Neural cell (in vitro differentiated cells): ENCODE results near the gene FAM13B. TPM values are rescaled to one million over a fixed set of nuclear protein-coding genes. Genes with fewer than 3 reads are reported as not detected.

Source experiments
- H2AFZ ChIP-seq: fragments of 200-600, 300-800 bp; sonication (generic), shearing (Covaris generic); 2 replicates; pipeline ENCODE4 v1.6.0; 2014; ENCODE audit warnings: low read depth, mild to moderate bottlenecking, antibody characterized with exemption, low read length, moderate library complexity
- H3F3A ChIP-seq: fragments of 200-600 bp; shearing (Covaris generic); 2 replicates; pipeline ENCODE4 v1.6.1; 2016; ENCODE audit warnings: mild to moderate bottlenecking, moderate library complexity, mixed read lengths, antibody characterized with exemption, low read length; ENCODE audit not compliant: insufficient read depth, poor library complexity, severe bottlenecking
- H3K27ac ChIP-seq: fragments of 200-600, 300-800 bp; sonication (generic), shearing (Covaris generic); 2 replicates; pipeline ENCODE4 v1.5.1; 2014; ENCODE audit warnings: mild to moderate bottlenecking, low read length, moderate library complexity
- H3K27me3 ChIP-seq: fragments of 300-800, 200-600 bp; sonication (generic), shearing (Covaris generic); 2 replicates; pipeline ENCODE4 v1.6.0; 2014; ENCODE audit warnings: mild to moderate bottlenecking, low read depth, low read length, moderate library complexity; ENCODE audit not compliant: insufficient read depth
- H3K36me3 ChIP-seq: fragments of 300-800, 200-600 bp; sonication (generic), shearing (Covaris generic); 2 replicates; pipeline ENCODE4 v1.5.1; 2014; ENCODE audit warnings: mild to moderate bottlenecking, antibody characterized with exemption, low read length, moderate library complexity; ENCODE audit not compliant: insufficient read depth
- H3K4me2 ChIP-seq: fragments of 300-800, 200-600 bp; sonication (generic), shearing (Covaris generic); 2 replicates; pipeline ENCODE4 v1.6.0; 2014; ENCODE audit warnings: mild to moderate bottlenecking, low read length
- H3K4me3 ChIP-seq: fragments of 300-800, 200-600 bp; sonication (generic), shearing (Covaris generic); 2 replicates; pipeline ENCODE4 v1.5.1; 2014; ENCODE audit warnings: mild to moderate bottlenecking, low read length, moderate library complexity
- H3K79me2 ChIP-seq: fragments of 200-600 bp; shearing (Covaris generic); replicated peaks from 2 replicates; pipeline ENCODE4 v1.6.0; 2014; ENCODE audit warnings: mild to moderate bottlenecking, low read length, moderate library complexity; ENCODE audit not compliant: insufficient read depth
- H3K9ac ChIP-seq: fragments of 300-800, 200-600 bp; sonication (generic), shearing (Covaris generic); 2 replicates; pipeline ENCODE4 v1.6.1; 2016; ENCODE audit warnings: mild to moderate bottlenecking, low read length, mixed read lengths
- H3K9me2 ChIP-seq: fragments of 200-600 bp; shearing (Covaris generic); 2 replicates; pipeline ENCODE4 v1.6.1; 2016; ENCODE audit warnings: mild to moderate bottlenecking, low read length, mixed read lengths; ENCODE audit not compliant: insufficient read depth
- H3K9me3 ChIP-seq: fragments of 200-600, 300-800 bp; sonication (generic), shearing (Covaris generic); 2 replicates; pipeline ENCODE4 v1.6.1; 2016; ENCODE audit warnings: mild to moderate bottlenecking, mixed run types, low read length, moderate library complexity, mixed read lengths
- H4K20me1 ChIP-seq: fragments of 200-600 bp; shearing (Covaris generic); 2 replicates; pipeline ENCODE4 v1.6.1; 2016; ENCODE audit warnings: mild to moderate bottlenecking, mixed run types; ENCODE audit not compliant: insufficient read depth
- EP300 ChIP-seq: fragments of 450-650 bp; conservative IDR thresholded peaks from 2 replicates; pipeline ENCODE4 v1.6.1; 2014; ENCODE audit warnings: antibody characterized with exemption, mild to moderate bottlenecking, moderate library complexity; ENCODE audit not compliant: poor library complexity, severe bottlenecking
- EZH2 ChIP-seq: fragments of 200-600, 300-800 bp; shearing (Covaris generic), sonication (generic); IDR thresholded peaks from 2 replicates; pipeline ENCODE4 v1.6.1; 2014; ENCODE audit warnings: antibody characterized with exemption, low read length, borderline replicate concordance, mild to moderate bottlenecking; ENCODE audit not compliant: insufficient read depth, poor library complexity, severe bottlenecking
- MXI1 ChIP-seq: fragments of 450-650 bp; conservative IDR thresholded peaks from 2 replicates; pipeline ENCODE4 v1.6.1; 2014; ENCODE audit warnings: antibody characterized with exemption, mild to moderate bottlenecking; ENCODE audit not compliant: poor library complexity, severe bottlenecking
- POLR2AphosphoS5 ChIP-seq: IDR thresholded peaks from 2 replicates; pipeline ENCODE4 v1.6.1; 2012
- RAD21 ChIP-seq: fragments of 450-650 bp; conservative IDR thresholded peaks from 2 replicates; pipeline ENCODE4 v1.6.1; 2014; ENCODE audit warnings: antibody characterized with exemption, mild to moderate bottlenecking, moderate library complexity
- SMC3 ChIP-seq: fragments of 450-650 bp; conservative IDR thresholded peaks from 2 replicates; pipeline ENCODE4 v1.6.1; 2014; ENCODE audit warnings: antibody characterized with exemption, mild to moderate bottlenecking, moderate library complexity; ENCODE audit not compliant: poor library complexity
- TAF1 ChIP-seq: IDR thresholded peaks from 2 replicates; pipeline ENCODE4 v1.6.1; 2012; ENCODE audit warnings: low read depth
- polyA plus RNA-seq: library from polyadenylated mRNA; depleted of rRNA; stranded (reverse); fragments of >200 nt; gene quantifications from 2 replicates; pipeline ENCODE4 v1.2.3, GENCODE V29; 2014
- TF ChIP-seq, protein P1 (sequence below): fragments of 450-650 bp; IDR thresholded peaks from 2 replicates; pipeline ENCODE4 v1.5.1; 2014; ENCODE audit warnings: antibody characterized with exemption, mild to moderate bottlenecking, moderate library complexity; ENCODE audit not compliant: poor library complexity, severe bottlenecking
- TF ChIP-seq, protein P2 (sequence below): IDR thresholded peaks from 2 replicates; pipeline ENCODE4 v1.6.1; 2012; ENCODE audit warnings: borderline replicate concordance

Gene FAM13B
- polyA plus RNA-seq, 1 donor from 2014 or later = 61.6 TPM

DNA sequence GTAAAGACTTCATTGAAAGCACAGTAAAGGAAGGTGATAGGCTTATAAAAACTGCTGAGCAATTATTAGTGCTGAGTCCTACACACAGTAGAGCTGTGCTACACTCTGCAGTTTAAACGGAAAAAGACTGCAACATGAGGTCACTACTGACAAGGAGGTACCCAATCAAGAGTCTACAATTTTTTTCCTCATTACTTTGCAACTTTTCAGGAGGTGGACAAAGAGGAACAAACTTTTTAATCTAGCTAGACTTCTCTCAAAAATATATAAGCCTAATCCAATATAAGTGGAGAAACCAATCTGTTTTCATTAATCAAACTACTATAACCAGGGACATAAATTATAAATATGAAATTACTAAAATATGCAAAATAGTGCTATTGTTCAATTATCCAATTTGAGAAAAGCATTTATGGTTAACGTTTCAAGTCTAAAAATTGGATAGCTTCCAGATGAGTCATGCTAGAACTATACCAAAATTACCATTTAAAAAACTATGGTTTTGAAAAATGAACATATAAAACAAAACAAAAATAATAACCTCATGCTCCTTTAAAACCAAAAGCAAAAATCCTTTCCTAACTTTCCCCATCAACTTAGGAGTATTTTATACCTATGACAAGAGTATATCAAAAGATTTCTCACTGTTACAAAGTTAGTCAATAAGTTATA lies 37.7 kb downstream of the FAM13B start:
- Histone ChIP-seq H2AFZ (no peak overlapping the region), H3F3A (no peaks in the 10 kb centered on the region), H3K79me2 (no peaks in the 10 kb centered on the region), H3K27me3 (no peaks in the 10 kb centered on the region), H3K9me2 (no peaks in the 10 kb centered on the region), H3K9ac (no peak overlapping the region), H3K4me2 (no peak overlapping the region), H3K36me3 (no peaks in the 10 kb centered on the region), H3K27ac (peak overlapping the region; percentile 5), H3K9me3 (no peaks in the 10 kb centered on the region), H3K4me3 (no peak overlapping the region), H4K20me1 (no peaks in the 10 kb centered on the region)
- TF ChIP-seq SMC3 (no peak), EP300 (no peak), RAD21 (no peak), POLR2AphosphoS5 (no peak), TAF1 (no peak), MXI1 (no peak), EZH2 (no peak)
- TF ChIP-seq, protein P1, sequence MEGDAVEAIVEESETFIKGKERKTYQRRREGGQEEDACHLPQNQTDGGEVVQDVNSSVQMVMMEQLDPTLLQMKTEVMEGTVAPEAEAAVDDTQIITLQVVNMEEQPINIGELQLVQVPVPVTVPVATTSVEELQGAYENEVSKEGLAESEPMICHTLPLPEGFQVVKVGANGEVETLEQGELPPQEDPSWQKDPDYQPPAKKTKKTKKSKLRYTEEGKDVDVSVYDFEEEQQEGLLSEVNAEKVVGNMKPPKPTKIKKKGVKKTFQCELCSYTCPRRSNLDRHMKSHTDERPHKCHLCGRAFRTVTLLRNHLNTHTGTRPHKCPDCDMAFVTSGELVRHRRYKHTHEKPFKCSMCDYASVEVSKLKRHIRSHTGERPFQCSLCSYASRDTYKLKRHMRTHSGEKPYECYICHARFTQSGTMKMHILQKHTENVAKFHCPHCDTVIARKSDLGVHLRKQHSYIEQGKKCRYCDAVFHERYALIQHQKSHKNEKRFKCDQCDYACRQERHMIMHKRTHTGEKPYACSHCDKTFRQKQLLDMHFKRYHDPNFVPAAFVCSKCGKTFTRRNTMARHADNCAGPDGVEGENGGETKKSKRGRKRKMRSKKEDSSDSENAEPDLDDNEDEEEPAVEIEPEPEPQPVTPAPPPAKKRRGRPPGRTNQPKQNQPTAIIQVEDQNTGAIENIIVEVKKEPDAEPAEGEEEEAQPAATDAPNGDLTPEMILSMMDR = no peak
- TF ChIP-seq, protein P2, sequence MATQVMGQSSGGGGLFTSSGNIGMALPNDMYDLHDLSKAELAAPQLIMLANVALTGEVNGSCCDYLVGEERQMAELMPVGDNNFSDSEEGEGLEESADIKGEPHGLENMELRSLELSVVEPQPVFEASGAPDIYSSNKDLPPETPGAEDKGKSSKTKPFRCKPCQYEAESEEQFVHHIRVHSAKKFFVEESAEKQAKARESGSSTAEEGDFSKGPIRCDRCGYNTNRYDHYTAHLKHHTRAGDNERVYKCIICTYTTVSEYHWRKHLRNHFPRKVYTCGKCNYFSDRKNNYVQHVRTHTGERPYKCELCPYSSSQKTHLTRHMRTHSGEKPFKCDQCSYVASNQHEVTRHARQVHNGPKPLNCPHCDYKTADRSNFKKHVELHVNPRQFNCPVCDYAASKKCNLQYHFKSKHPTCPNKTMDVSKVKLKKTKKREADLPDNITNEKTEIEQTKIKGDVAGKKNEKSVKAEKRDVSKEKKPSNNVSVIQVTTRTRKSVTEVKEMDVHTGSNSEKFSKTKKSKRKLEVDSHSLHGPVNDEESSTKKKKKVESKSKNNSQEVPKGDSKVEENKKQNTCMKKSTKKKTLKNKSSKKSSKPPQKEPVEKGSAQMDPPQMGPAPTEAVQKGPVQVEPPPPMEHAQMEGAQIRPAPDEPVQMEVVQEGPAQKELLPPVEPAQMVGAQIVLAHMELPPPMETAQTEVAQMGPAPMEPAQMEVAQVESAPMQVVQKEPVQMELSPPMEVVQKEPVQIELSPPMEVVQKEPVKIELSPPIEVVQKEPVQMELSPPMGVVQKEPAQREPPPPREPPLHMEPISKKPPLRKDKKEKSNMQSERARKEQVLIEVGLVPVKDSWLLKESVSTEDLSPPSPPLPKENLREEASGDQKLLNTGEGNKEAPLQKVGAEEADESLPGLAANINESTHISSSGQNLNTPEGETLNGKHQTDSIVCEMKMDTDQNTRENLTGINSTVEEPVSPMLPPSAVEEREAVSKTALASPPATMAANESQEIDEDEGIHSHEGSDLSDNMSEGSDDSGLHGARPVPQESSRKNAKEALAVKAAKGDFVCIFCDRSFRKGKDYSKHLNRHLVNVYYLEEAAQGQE = no peak

DNA sequence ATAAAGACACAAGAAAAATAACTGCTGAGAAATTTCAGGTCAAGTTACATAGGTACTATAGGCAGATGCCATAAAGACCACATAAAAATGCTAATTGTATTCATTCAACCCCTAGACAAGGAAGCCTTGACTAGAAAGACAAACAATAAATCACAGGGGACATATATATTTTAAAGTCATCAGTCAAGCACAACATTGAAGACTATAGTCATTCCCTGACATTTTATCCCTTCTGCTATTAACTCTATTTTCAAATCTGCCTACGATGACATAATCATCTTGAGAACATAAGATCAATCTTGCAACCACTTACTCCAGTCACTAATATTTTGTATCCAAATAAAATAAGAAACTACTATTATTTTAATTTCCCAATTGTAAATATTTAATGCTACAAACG lies 38.3 kb downstream of the FAM13B start:
- Histone ChIP-seq H4K20me1 (no peaks in the 10 kb centered on the region), H3K27ac (peak overlapping the region; percentile 5), H3K79me2 (no peaks in the 10 kb centered on the region), H3K9ac (no peak overlapping the region), H3K4me2 (no peak overlapping the region), H3K4me3 (no peak overlapping the region), H2AFZ (no peak overlapping the region), H3K9me3 (no peaks in the 10 kb centered on the region), H3K36me3 (no peaks in the 10 kb centered on the region), H3K9me2 (no peaks in the 10 kb centered on the region), H3F3A (no peaks in the 10 kb centered on the region), H3K27me3 (no peaks in the 10 kb centered on the region)
- TF ChIP-seq POLR2AphosphoS5 (no peak), EP300 (peak; percentile 50)
- TF ChIP-seq, protein P2 = no peak
